ENCODE data around the gene BTC.
"Not testable (repeated sequence)": the region's sequence is repeated elsewhere in the genome, so short reads cannot be mapped to it uniquely, and the experiment has no call there.

The BTC gene, protein sequence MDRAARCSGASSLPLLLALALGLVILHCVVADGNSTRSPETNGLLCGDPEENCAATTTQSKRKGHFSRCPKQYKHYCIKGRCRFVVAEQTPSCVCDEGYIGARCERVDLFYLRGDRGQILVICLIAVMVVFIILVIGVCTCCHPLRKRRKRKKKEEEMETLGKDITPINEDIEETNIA

DNA sequence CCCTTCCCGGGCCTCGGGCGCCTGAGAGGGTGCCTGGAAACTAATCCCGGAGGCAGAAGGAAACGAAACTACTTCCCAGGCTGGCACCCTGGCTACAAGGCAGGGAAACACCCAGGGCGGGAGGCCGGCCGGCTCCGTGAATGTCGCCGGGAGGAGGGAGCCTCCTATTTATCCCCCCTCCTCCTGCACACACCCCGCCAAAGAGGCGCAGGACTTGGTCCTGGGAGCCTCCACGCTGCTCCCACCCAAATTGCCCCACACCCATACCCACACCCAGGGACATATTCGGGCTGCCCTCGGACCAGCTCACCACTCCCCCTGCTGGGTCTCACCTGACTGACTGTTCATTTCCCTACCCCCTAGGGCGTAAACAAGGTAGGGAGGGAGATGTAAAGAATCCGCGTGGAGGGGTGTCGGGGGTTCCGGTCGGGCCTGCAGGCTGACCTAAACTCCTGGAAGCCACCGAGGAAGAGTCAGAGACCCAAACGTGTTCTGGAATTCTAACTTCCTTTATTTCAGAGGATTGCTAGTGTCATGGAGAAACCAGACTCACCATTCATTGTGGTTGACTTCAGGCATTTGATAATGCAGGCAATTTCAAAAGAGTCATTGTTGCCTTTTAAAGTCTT is at the start of gene BTC:
Gene BTC (minus strand): TSS at position 142 of the 629 bp plus-strand sequence. CDS start 198 bp downstream, outside the sequence.
- DNase-seq = peak; percentile 33

DNA sequence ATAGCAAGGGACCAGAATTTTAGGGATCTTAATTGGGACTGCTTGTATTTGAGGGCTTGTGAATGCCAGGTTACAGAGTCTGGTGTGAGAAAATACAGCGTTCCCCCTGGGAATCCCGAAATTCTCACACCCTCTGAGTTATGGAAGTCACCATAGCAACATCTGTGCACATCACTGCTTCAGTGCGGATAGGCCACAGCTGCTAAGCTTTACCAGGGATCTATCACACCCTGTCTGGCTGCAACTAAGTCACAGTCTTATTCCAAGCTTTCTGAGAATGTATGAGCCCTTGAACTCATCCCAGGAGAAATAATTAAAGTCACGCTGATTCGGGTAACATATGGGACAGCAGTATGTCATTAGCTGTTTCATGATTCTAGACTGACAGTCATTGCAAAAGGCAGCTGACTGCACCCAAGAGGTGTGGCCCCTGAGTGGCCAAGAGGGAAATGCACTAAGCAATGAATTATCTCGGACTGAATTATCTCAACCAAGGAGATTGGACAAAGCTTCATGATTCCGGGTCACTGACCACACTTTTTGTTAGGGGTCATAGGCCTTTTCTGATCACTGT is 46.7 kb upstream of the BTC start:
- DNase-seq = no peak

DNA sequence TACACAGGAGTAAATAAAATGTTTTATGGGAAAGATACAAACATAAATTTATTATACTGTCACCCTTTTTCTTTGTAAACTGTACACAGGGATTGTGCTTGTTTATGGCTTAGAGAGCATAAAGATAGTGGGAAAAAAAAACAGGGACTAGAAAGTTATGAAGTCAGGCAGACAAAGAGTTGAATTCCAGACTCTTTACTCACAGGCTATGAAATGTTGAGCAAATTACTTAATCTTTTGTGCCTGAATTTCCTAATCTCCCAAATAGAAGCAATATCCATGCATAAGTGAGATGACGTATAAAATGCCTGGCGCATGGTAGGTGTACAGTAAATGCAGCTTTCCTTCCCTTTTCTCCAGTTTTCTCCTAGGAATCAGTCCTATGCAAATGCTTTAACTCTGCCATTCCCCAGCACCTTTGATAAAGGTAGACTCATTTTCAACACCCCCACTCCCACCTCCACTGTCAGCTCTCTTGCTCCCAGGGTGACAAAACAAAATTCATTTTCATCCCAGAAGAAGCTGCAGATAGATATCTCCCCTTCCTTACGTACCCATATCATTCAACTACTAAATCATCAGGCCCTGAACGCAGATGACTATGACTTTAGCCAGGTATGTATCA is 44.5 kb upstream of the BTC start:
- no peak for DNase-seq

DNA sequence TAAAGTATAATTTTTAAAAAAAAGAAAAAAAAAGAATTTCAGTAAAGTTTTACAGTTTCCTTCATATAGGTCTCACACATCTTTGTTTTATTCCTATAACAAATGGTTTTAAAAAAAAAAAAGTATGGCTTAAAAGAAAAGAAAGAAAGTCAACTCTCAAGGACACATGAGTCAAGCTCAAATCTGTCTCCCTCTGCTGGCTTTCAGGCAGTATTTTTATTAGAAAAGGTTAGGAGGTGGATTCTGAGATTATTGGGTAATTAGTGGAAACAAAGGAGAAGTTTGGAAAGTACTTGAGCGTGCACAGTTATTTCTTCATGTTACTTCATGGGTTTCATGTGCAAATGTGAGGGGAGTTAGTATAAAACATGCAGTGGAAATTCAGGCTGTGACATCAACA is 36.6 kb upstream of the BTC start:
- DNase-seq = no peak

DNA sequence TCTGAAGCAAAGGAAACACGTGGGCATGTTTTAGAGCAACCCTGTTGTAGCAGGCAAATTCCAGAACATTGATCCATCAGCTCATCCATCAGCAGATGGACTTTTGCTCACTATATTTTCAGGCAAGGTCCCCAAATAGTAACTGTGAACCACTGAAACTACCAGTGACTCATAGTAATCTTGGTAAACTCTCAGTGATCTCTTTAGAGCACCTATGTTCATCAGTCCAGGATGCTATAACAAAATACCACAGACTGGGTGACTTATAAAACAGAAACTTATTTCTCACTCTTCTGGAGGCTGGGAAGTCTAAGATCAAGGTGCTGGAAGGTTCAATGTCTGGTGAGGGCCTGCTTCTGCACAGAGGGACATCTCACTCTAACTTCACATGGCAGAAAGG is 28.9 kb upstream of the BTC start:
- DNase-seq = no peak

DNA sequence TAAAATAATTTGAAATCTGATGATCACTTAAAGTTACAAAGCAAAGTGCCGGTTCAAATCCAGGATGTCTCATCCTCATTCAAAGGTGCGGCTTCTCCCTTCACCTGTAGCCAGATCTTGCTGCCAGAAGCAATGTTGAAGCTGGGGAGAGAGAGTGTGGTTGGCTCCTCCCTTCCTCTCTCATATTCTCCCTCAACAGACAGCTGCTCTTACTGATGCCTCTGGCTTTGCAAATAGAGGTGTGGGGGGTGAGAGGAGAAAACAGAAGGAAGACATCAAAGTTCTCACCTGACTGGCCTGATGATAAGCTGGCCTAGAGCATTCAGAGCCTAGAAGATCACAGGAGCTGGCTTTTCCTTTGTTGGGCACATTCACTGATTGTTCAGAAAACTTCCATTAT is 28.3 kb upstream of the BTC start:
- DNase-seq = no peak

DNA sequence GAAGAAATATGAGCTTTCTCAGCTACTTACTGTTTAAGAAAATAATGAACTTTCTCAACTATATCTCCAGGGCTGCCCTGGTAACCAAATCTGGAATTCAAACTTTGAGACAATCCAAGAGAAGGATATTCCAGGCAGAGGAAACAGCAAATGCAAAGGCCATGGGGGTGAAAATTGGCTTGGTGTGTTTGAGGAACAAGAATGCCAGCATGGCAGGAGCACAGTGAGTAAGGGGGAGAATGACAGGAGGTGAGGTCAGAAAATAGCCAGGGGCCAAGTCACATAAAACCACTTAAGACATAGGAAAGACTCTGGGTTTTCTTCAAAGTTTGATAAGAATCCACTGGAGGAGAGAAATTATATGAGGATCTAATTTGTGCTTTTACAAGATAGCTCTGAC is 27.2 kb upstream of the BTC start:
- DNase-seq = no peak

DNA sequence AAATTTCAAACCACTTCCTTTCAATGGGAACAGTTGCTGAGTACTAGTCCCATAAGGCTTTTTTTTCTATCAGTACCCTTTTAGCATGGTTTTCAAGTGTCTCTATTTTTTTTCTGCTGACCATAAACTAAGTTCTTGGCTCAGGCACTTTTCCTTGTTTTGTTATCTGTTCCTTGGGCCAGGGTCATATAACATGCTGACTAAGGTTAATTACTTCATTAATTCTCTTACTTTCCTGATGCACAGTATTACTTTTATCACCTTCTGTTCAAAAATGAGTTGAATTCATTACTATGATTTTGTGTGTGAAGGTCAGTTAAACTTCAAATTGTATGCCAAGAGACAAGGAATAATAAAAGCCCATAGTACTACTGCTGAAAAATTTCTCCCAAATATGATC is 19.7 kb upstream of the BTC start:
- DNase-seq = no peak

DNA sequence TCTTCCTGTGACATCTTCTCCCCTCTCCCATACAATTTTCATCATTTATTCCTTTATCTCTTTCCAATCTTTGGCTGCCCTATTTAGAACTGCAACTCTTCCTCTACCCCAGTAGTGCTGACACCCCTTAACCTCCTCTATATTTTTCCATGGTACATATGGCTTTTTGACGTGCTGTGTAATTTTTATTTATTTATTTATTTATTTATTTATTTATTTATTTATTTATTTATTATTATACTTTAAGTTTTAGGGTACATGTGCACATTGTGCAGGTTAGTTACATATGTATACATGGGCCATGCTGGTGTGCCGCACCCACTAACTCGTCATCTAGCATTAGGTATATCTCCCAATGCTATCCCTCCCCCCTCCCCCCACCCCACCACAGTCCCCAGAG is 17.7 kb upstream of the BTC start:
- not testable (repeated sequence) for DNase-seq

DNA sequence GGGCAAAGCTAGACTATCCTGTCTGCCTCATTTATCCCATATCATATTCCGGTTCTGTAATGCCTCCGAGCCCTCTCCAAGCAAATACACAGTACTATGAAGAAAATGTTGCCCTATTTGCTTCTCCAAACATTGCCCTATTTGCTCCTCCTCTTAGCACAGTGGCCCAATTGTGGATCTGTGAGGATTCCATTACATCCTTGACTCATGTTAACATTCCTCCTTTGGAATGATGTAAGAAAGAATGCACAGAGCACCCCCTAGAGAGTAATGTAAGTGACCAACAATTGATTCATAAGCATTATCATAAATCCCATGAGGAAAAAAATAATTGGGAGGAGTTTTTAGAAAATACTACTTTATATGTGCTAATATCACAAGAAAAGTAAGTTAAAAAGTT is 11.3 kb upstream of the BTC start:
- no peak for DNase-seq

DNA sequence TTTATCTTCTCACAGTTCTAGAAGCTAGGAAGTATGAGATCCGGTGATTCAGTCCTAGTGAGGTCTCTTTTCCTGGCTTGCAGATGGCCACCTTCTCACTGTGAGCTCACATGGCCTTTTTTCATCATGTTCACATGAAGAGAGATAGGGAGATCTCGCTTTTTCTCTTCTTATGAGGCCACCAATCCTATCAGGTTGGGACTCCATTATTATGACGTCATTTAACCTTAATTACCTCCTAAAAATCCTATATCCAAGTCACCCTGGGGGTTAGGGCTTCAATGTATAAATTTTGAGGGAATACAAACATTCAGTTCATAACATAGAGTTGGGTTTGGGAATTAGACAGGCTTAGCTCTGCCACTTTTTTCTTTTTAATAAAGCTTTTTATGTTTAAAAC is 6.0 kb upstream of the BTC start:
- DNase-seq = no peak

DNA sequence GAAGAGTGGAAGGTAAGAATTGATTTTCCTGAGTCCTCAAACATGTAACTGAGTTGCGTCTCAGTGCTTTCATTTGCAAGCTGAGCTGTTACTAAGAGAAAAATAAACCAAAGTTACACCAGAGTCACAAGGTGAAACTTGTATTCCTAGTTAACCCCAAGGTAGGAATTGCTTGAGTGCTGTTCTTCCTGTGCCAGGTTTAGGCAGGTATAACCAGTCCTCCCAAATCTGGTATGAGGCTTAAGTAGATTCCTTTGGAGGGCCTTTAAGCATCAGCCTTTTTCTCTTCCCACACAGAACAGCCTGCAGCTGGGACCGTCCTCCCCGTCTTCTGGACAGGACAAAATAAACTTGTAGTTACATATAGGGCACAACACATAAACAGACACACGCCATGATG is 2.3 kb upstream of the BTC start:
- DNase-seq = no peak

DNA sequence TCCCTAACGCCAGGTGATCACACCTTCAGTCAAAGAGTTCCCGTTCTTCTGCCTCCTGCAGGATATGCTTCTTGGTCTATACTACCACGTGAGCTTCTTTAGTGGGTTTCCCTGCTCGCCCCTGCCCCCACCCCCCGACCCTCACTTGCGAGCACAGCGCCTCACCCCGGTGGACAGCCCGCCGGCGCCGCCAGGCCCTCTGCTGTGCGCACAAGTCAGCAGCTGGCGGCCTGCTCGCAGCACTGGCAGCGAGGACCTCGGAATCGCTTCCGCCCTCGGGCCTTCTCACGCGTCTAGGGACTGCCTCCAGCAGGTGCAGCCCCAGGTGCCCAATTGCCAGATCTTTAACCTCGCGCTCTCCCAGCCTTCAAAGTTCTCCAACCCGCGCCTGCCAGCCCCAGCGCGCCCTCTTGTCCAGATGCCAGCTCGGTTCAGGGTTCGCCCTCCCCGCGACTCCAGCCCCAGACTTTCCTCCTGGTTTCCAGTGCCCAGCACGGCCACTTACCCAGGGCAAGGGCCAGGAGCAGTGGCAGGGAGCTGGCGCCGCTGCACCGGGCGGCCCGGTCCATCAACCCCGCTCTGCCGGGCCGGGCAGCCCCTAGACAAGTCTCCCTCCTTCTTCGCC is 454 bp downstream of the BTC start:
- DNase-seq = peak; percentile 71

DNA sequence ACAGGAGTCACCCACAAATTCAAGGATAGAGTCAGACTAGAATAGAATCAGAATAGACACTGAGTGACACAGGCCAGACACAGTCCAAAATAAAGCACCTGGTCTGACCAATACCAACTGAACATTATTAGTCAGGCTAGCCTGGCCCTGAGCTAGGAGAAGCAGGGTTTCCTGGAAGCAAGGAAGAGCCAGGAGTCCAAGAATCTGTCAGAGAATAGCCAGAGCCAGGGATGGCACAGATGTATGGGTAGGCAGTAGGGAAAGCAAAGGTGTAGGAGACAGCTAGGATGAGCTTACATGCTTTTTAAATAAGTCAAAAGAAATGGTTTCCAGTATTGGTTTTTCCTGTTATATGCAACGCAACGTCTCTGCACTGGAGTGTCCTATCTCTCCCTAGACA is 3.7 kb downstream of the BTC start:
- no peak for DNase-seq

DNA sequence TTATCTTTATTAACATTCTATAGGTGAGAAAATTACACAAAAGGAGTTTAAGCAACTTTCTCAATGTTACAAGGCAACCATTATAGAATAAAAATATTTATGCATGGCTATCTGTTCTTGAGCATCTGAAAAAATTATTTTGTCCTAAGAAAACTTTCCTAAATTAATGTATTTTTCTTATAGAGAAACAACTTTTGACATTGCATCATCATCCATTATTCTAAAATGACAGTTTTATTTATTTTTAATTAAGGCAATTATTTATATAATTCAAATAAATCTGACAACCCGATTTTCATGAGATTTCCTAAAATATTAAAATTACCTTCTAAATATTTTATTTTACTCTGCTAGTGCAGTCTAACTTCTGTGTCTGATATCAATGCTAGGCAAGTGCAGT is 4.8 kb downstream of the BTC start:
- DNase-seq = no peak

DNA sequence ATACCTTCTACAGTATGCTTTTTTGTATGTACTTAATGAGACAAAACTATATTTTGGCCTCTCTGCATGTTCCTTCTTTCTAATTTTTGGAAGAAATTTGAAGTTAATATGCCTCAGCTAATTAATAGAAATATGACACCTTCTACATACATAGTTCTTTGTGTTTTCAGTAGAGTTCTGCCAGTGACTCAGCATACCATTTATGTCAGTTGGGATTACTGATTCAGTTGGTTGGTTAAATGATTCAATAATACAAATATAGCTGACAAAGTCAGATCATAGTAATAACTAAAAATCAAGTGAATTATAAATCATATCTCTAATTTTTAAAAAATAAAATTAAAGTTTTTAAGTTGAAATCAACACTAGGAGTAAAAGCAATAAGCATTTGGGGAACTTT is 16.8 kb downstream of the BTC start:
- DNase-seq = no peak

DNA sequence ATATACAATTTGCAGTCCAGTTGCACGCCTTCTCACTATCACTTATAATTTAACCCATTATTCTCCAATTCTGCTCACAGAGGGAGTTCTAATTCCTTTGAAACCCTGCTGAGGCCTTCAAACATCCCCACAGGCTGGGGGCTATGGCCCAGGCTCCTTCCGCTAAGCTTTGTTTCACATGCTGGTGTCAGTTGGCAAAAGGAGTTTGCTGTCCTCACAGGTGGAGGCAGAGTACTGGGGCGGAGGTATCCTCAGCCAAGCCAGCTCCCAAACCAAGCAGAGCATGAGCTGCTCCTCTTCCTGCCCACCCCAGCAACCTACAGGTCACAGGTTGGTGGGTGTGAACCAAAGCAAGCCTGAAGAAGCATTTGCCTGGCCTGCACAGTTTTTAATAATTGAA is 21.5 kb downstream of the BTC start:
- no peak for DNase-seq

DNA sequence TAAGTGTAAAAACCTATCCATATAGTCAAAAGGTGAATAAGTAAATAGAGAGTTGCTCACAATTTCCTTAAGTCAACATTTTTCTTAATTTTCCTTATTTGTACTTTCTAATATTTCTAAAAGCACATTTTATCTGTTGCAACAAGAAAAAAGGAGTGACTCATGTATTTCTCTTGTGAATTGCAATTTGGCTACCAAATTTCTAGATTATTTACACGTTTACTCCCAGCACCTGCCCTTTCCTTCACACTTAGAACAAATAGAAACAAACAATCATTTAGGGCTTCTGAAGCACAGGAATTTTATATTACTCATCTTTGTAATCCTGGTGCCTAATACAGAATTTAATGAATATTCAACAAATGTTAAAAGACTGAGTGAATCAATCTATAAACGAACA is 22.2 kb downstream of the BTC start:
- DNase-seq = no peak

DNA sequence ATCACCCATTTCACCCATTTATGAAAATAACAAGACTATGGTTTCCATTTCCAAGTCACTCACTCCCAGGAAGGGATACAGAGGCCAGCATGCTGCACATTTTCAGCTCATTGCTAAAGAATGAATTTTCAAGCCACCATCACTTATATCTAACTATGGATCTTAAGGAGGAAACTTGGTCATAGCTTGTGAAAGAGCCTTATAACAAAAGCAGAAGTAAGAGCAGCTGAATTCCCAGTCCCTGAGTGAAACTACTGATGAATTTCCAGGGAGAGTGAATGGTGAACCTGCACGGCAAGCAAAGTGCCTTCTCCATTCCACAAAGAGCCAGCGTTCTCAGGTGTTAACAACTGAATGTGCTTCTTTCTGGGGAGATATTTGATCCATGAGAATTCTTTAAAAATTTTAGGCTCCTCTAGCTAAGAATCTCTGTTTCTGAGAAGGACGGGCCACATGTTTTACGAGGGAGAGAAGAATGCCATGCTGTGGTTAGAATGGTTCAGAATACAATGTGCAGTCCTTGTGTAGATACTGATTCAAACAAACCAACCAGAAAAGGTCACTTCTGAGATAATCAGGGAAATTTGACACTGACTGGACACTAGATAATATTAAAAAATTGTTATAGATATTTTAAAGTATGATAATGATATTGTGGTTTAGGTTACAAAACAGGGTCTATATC is 24.0 kb downstream of the BTC start:
- no peak for DNase-seq

DNA sequence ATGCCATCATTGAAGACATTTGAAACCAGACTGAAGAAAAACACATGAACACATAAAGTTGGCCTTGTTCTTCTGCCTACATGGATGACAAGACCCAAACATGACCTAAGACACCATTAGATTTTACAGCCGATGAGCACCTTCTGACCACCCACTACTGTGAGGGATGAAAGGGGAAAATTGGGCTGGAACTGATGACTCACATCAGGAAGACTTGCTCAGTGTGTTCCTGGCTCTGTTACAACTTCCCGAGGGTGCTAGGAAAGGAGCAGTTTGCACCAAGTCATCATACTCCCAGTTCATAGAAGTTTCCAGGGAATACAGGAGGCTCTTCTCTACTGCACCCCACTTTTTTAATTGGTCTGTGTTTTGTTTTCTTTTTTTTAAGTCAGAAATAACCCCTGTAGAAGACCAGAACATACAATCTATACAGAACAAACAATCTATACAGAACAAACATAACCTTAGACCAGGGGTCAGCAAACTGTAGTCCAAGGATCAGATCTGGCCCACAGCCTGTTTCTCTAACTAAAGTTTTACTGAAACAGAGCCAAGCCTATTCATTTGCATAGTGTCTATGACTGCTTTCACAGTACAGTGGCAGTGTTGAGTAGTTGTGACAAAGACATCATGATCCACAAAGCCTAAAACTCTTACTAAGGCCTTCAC is 25.3 kb downstream of the BTC start:
- no peak for DNase-seq

DNA sequence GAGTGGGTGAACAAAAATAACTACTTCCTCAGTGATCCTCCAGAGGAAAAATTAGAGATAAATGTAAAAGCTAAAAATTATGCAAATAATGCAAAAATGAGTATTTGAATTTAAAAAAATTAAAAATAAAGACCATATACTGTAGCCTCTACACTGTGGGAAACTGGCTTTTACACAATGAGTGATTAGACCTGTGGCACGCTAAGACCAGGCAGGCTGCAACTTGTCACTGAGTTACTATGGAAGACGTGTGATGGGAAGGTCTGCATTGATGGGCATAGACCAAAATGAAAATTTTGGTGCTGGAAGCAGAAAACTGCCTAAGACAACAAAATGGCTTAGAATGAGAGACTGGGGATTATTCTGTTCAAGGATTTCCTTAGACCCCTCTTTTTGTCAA is 30.2 kb downstream of the BTC start:
- no peak for DNase-seq

DNA sequence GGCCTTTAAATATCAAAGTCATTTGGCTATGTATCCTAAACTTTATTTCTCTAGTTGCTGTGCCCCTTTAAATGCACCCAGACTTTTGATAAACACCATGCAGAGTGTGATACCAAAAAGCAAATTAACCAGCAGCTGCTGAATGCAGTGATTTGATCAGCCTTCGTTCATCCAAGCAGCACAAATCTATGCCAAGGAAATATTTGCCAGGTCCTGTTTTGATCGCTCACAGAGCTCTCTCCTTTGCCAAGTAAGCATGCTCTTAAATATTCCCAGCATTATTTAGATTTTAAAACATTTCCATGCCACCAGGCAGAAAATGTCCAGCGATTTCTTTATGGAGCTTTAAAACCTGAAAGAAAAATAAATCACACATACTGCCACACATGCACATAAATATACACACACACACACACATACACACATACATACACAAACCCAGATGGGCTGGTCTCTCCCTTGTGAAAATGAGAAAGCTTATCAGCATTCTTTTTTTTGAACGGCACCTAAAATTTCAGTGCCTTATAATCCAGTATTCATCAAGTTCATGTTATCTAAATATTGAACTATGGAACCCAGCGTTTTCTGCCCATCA is 35.7 kb downstream of the BTC start:
- DNase-seq = no peak

Measured in NCI-H146 (cell line).